AG08396 (cell line): ENCODE results near the gene MARK4.

Experiments used
- DNase-seq: peaks from one replicate; pipeline ENCODE4 v3.0.0; 2012; ENCODE audit warnings: low spot score, mixed read lengths

Gene MARK4

DNA sequence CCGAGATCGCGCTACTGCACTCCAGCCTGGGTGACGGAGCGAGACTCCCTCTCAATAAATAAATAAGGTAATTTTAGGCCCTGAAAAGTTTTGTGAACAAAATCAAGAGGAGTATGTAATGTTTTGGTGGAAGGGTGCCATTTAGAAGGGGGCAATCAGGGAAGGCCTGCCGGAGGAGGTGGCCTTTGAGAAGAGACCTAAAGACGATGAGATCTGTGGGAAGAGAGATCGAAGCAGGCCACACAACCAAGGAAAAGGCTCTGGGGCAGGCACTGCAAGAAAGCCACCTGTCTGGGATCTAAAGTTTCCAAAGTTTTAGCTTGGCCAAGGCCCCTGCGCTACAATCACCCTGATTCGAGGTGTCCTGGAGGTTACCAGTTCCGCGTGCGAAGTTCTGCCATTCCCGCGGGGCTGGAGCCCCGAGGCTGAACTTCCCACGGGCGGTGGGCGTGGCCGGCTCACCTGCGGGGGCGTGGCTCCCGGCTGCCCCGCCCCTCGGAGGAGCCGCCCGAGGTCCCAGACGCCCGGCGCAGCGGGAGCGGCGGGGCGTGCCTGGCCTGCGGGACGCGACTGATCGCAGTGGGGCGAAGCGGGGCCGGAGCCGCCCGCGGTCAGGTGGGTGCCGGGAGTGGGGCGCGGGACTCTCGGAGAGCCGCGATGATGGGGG, 89.3 kb downstream of the MARK4 start, which contains the start of gene KLC3:
Gene KLC3, plus strand, starts transcription at position 519 of the 667 bp plus-strand sequence. CDS start 4,792 bp downstream, outside the sequence.
- DNase-seq: no peak

GRCh38 chr19:45340899-45341453, 89.9 kb downstream of the MARK4 start:
- no peak for DNase-seq

- no peak for DNase-seq
Measured at GRCh38 chr19:45342911-45343310, 91.8 kb downstream of the MARK4 start.

GRCh38 chr19:45344621-45345505, 93.8 kb downstream of the MARK4 start:
- no peak for DNase-seq

- DNase-seq: no peak
Measured at GRCh38 chr19:45345506-45345860, 94.4 kb downstream of the MARK4 start.

DNA sequence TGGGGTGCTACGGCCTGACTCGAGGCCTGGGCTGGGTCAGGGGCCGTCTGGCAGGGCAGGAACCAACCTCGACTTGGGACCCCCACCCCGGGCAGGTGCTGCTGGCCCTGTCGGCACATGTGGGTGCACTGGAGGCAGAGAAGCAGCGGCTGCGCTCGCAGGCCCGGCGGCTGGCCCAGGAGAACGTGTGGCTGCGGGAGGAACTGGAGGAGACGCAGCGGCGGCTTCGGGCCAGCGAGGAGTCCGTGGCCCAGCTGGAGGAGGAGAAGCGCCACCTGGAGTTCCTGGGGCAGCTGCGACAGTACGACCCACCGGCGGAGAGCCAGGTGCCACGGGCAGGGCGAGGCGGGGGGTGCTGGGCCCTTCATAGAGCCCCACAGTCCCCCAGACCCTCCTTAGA, 95.4 kb downstream of the MARK4 start:
- no peak for DNase-seq

DNA sequence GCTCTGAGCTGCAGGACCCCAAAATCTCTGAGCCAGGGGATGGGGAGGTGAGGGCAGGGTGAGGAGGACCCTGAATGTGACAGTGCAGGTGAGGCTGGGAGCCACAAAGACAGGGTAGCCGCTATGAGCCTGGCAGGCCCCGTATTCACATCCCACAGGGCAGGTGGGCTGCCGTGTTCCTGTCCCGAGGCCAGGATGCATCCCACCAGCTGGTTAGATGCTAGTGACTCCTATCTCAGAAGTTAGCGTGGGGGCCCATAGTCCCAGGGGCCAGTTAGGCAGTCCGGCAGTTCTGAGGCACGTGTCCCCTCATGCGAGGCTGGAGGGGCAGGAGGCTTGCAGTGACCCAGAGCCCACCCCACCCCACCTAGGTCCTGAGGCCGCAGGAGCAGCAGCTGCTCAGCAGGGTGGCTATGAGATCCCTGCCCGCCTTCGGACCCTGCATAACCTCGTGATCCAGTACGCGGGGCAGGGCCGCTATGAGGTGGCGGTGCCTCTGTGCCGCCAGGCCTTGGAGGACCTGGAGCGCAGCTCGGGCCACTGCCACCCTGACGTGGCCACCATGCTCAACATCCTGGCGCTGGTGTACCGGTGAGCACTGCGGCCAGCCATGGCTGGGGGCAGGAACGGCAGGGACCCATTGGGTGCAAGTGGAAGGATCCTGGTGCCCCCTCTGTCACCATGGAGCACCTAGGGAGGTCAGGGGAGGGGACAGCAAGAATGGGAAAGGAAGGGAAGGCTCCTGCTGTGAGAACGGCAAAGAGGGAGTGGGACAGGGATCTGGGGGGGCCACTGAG, 96.7 kb downstream of the MARK4 start:
- no peak for DNase-seq

DNA sequence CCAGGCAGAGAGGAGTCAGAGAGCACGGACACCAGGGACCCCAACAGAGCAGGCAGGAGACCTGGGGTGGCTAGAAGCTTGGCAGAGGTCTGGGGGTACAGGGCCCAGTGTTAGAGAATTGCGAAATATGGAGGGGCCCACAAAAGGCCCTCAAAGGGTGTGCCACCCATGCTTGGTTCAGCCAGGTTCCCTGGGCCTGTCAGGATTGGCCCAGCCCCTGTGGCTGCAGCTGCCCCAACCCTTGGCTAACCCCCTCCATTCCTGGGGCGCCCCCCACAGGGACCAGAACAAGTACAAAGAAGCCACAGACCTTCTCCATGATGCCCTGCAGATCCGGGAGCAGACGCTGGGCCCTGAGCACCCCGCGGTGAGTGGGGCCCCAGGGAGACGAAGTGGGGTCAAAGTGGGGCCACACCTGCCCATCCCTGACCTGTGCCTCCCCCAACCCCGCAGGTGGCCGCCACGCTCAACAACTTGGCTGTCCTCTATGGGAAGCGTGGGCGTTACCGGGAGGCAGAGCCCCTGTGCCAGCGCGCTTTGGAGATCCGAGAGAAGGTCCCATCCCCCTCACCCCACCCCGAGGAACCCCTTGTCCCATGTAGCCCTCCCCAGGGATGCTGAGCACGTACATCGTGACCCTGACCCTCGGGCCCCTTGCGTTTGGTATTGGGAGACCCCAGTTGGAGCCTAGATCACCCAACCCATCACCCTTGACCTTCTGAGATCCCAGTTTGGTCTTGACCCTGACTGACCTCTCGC, 97.5 kb downstream of the MARK4 start:
- no peak for DNase-seq

DNA sequence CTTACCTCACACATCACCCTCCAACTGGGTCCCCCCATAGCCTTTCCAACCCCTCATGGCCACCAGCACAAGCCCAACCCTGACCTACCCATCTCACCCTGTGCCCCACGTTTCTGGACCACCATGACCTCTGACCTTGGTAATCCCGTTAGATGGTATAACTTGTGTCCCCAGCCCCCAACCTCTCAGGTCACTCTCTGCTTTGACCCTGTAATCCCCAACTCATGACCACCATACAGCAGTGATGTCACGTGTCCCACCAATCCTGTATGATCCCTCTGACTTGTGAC, 98.0 kb downstream of the MARK4 start:
- no peak for DNase-seq

- DNase-seq: no peak
Measured at GRCh38 chr19:45349430-45349941, 98.4 kb downstream of the MARK4 start.

DNA sequence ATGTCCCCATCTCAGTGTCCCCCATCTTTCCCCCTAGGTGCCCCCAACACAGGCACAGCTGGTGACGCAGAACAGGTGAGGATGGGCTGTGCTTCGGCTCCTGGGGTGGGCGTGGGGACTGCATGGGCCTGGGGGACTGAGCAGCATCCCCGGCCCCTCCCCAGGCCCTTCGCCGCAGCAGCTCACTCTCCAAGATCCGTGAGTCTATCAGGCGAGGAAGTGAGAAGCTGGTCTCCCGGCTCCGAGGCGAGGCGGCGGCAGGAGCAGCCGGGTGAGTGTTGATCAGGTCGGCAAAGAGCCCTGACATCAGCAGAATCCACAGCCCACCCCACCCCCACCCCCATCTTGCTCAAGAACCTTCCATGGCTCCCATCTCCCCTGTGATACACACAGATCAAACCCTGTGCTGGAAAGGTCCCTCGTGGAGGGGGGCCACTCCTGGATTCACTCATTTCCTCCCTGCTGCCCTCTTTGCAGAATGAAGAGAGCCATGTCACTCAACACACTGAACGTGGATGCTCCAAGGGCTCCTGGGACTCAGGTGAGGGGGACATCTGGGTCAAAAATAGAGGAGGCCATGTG, 99.5 kb downstream of the MARK4 start:
- no peak for DNase-seq

DNA sequence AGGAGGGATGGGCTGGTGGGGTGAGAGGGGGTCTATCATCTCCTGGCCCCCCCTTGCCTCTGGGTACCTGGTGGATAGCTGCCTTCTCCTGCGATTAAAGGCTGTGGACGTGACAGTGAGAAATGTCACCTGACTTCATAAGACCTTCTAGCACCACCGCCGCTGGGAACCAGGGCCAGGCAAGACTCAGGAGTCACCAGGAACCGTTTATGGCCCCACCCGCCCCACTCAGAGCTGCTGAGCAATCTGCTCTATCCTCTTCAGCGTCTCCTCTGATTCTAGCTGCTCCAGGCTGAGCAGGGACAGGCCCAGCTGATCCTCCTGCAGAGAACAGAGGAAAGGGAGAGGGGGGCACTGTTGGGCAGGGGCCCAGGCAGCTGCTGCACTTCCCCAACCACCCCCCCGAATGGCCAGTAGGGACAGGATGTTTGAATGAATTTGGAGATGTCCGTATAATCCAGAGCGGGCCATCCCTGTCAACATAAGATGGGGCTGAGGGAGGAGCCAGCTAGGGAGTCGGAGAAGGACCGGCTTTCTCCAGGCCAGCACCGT, 100.4 kb downstream of the MARK4 start:
- no peak for DNase-seq

- no peak for DNase-seq
Measured at GRCh38 chr19:45352062-45352461, 101.0 kb downstream of the MARK4 start.

GRCh38 chr19:45352471-45352870, 101.4 kb downstream of the MARK4 start:
- no peak for DNase-seq

DNA sequence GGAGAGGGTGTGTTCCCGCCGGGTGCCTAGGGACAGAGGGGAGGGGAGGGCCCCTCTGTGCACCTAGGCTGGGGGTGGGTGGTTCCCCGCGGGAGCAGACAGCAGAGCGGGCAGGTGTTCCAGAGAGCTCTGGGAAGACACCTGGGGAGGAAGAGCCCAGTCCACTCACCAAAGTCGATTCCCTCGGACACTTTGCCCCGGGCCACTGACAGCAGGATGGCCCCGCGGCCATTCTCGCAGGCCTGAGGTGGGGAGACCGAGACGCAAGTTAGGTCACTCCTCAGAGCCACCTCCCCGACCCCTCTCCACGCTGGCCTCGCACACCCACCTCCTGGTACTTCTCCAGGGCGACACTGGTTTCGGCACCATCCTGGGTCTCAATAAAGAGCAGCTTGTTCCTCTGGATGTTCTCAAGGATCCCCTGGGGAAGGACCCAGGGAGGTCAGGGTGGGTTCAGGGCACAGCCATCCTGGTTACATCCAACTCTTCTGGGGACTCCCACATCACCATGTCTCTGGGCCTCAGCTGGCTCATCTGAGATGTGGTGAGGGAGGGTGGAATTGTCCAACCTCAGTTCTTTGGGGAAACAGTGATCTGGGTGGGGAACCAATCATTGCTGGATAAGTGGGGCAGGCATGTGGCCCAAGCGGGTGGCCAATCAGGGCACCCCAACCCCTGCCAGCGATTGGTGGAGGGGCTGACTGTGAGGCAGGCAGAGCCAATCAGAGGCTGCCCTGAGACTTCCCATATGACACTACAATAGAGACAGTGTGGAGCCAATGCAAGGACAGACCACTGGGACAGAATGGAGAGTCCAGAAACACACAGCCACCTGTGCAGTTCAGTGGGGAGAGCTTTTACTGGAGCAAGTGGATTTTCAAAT, 102.1 kb downstream of the MARK4 start:
- no peak for DNase-seq

- DNase-seq: no peak
Measured at GRCh38 chr19:45354241-45354842, 103.3 kb downstream of the MARK4 start.
